Body of pancreas (tissue), 4 donors: ENCODE measurements around the gene NR6A1. TPM values are rescaled to one million over a fixed set of nuclear protein-coding genes. Genes with fewer than 3 reads are reported as not detected.

Source experiments
- ATAC-seq: fragments of 150-250 bp; one replicate; pipeline ENCODE4 v1.9.1; 2016
- DNase-seq, 4 donors: peaks; one replicate each; pipeline ENCODE4 v3.0.0-alpha.2; 2019
- H3K27ac ChIP-seq, 4 donors: fragments of 200-600 bp; sonication (generic); 1 replicate in 3 of 4; 2 replicates in 1 of 4; pipeline versions ENCODE4 v1.5.1 to v1.6.1; 2016 to 2019; ENCODE audit warnings: mild to moderate bottlenecking in 1 of 4, mixed read lengths in 1 of 4, moderate library complexity in 1 of 4
- H3K27me3 ChIP-seq, 2 donors: fragments of 200-600 bp; sonication (generic); one replicate each; pipeline ENCODE4 v1.6.0; 2016; ENCODE audit warnings: mild to moderate bottlenecking in 1 of 2
- H3K36me3 ChIP-seq, 2 donors: fragments of 200-600 bp; sonication (generic); replicated peaks in 1 of 2; 2 replicates each; pipeline ENCODE4 v1.5.1; 2016; ENCODE audit warnings: low read depth in 2 of 2; ENCODE audit not compliant: insufficient read depth in 1 of 2
- H3K4me1 ChIP-seq: fragments of 200-600 bp; sonication (generic); one replicate; pipeline ENCODE4 v1.6.0; 2016
- H3K4me3 ChIP-seq, 2 donors: fragments of 200-600 bp; sonication (generic); 1 replicate in 1 of 2; 2 replicates in 1 of 2; pipeline ENCODE4 v1.5.1; 2016 to 2019
- H3K9me3 ChIP-seq, 3 donors: fragments of 200-600 bp; sonication (generic); 1 replicate in 2 of 3; 2 replicates in 1 of 3; pipeline ENCODE4 v1.5.1; 2016
- CTCF ChIP-seq, 7 experiments: fragments of 450-650 bp in 4 of 7; fragments of 200-600 bp in 3 of 7; sonication (generic) in 3 of 7; IDR thresholded peaks; one replicate each; pipeline ENCODE4 v1.5.1; 2016 to 2019; ENCODE audit warnings: antibody characterized with exemption in 7 of 7
- POLR2A ChIP-seq, 3 donors: fragments of 450-650 bp; IDR thresholded peaks; one replicate each; pipeline ENCODE4 v1.6.1; 2016; ENCODE audit warnings: antibody characterized with exemption in 3 of 3, mild to moderate bottlenecking in 2 of 3
- WGBS, 2 donors: methylation state at CpG; one replicate each; pipeline ENCODE4 v1.1.5; 2017; 5-methylcytosine and 5-hydroxymethylcytosine counted together
- intact Hi-C: fragments of 100-400 bp; cut with DNase I; formaldehyde crosslinking; loops from one replicate; pipeline ENCODE4 v1.15.1; 2023
- total RNA-seq, 2 donors: library from RNA; depleted of rRNA; stranded (reverse); fragments of >200 nt; gene quantifications; one replicate each; pipeline ENCODE4 v1.1.0, GENCODE V29; 2016

The NR6A1 gene
- total RNA-seq, 2 donors from 2014 or later = 3.3 to 3.9 TPM

DNA sequence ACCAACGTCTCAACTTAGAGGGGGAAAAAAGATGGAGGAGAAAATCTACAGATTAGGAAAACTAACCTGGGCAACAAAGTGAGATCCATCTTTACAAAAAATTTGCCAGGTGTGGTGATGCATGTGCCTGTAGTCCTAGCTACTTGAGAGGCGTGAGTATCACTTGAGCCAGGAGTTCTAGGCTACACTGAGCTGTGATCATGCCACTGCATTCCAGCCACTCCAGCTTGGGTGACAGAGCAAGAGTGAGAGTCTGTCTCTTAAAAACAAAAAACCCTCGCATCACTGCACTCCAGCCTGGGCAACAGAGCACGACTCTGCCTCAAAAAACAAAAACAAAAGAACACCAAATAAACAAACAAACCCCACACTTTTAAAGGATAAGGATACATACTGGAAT is 165.9 kb downstream of the NR6A1 start:
- H3K4me1 ChIP-seq = peaks cover 12% of the 10 kb centered on the region
- no peaks in the 10 kb centered on the region for H3K27me3 ChIP-seq
- H3K27ac ChIP-seq = no peak overlapping the region
- TF ChIP-seq CTCF (IDR thresholded peaks at IDR 0.05) (no peak), POLR2A (IDR thresholded peaks at IDR 0.05) (no peak)
- H3K4me3 ChIP-seq = no peak overlapping the region
- intact Hi-C loops = no loop called here
- DNase-seq = no peak
- no peaks in the 10 kb centered on the region for H3K36me3 ChIP-seq
- WGBS, 2 donors = 91% methylated on average over 4 of the region's 4 CpGs
- H3K9me3 ChIP-seq = no peaks in the 10 kb centered on the region
- ATAC-seq = no peak

DNA sequence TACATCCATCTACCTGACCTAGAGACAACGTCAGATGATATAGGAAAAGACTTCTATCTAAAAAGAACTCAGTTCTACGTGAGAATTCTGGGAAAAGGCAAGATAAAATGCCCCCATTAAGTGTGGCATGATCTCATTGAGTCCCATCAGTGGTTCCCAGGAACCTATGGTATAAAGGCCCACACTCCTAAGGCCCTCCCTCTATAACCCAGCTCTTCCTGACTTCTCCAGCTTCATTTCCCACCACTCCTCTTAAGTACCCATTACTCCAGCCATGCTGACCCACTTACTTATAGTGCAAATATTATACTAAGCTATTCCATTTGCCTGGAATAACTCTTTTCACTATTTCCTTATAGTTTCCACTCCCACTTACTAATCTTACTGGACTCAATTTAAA is 168.5 kb downstream of the NR6A1 start:
- WGBS, 2 donors = 63 to 69% methylated on average over 2 of the region's 2 CpGs
- no peaks in the 10 kb centered on the region for H3K27me3 ChIP-seq
- peaks cover 12% of the 10 kb centered on the region for H3K4me1 ChIP-seq
- TF ChIP-seq POLR2A (IDR thresholded peaks at IDR 0.05) (no peak), CTCF (IDR thresholded peaks at IDR 0.05) (no peak)
- DNase-seq = no peak
- intact Hi-C loops = no loop called here
- H3K9me3 ChIP-seq = no peaks in the 10 kb centered on the region
- no peak overlapping the region for H3K4me3 ChIP-seq
- H3K27ac ChIP-seq = no peak overlapping the region
- no peaks in the 10 kb centered on the region for H3K36me3 ChIP-seq
- ATAC-seq = no peak

- Histone ChIP-seq H3K4me3 (no peak overlapping the region), H3K9me3 (no peaks in the 10 kb centered on the region), H3K36me3 (no peaks in the 10 kb centered on the region), H3K27me3 (no peaks in the 10 kb centered on the region), H3K27ac (no peak overlapping the region), H3K4me1 (peaks cover 12% of the 10 kb centered on the region)
- ATAC-seq (no peak), DNase-seq (peak in 1 of 4 donors; percentile 4)
- 6 to 23% methylated on average over 2 of the region's 2 CpGs for WGBS, 2 donors
- intact Hi-C loops = no loop called here
- TF ChIP-seq POLR2A (IDR thresholded peaks at IDR 0.05) (no peak), CTCF (IDR thresholded peaks at IDR 0.05) (no peak)
Measured at GRCh38 chr9:124602204-124602603, 168.9 kb downstream of the NR6A1 start.

DNA sequence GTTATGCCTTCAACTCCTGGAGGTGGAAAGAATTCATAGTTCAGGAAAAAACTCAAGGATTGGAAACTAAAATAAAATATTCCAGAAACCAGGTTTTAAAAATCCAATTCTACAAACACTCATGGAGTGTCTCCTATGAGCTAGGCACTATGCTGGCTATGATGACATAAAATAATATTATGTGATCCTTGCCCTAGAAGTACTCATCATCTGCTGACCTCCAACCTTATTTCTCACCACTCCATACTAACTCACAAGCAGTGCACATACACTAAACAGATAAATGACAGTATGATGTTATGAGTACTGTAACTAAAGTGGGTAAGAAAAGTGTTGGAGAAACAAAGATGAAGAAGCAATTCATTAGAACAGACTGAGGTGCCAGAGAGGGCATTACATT is 170.7 kb downstream of the NR6A1 start:
- Histone ChIP-seq H3K27ac (no peak overlapping the region), H3K9me3 (no peaks in the 10 kb centered on the region), H3K4me1 (peaks cover 21% of the 10 kb centered on the region), H3K4me3 (no peak overlapping the region), H3K36me3 (no peaks in the 10 kb centered on the region), H3K27me3 (no peaks in the 10 kb centered on the region)
- no peak for ATAC-seq
- no peak for DNase-seq
- intact Hi-C loops = no loop called here
- TF ChIP-seq POLR2A (IDR thresholded peaks at IDR 0.05) = no peak
- no peak for TF ChIP-seq CTCF (IDR thresholded peaks at IDR 0.05)

GRCh38 chr9:124599121-124599795 is 171.9 kb downstream of the NR6A1 start:
- H3K27me3 ChIP-seq = no peaks in the 10 kb centered on the region
- peaks cover 21% of the 10 kb centered on the region for H3K4me1 ChIP-seq
- H3K4me3 ChIP-seq = no peak overlapping the region
- H3K36me3 ChIP-seq = no peaks in the 10 kb centered on the region
- TF ChIP-seq CTCF (IDR thresholded peaks at IDR 0.05) (no peak), POLR2A (IDR thresholded peaks at IDR 0.05) (no peak)
- intact Hi-C loops = no loop called here
- H3K9me3 ChIP-seq = no peaks in the 10 kb centered on the region
- no peak overlapping the region for H3K27ac ChIP-seq
- no peak for ATAC-seq
- WGBS, 2 donors = 96 to 97% methylated on average over 39 of the region's 39 CpGs
- no peak for DNase-seq
